Motor neuron (in vitro differentiated cells): Measurements from ENCODE around the gene MYO5A. TPM values are rescaled to one million over a fixed set of nuclear protein-coding genes. Genes with fewer than 3 reads are reported as not detected.
"Not testable (repeated sequence)": the region's sequence is repeated elsewhere in the genome, so short reads cannot be mapped to it uniquely, and the experiment has no call there.

ENCODE experiments used
- ATAC-seq, 8 experiments: fragments of 200-7000 bp; cut with Tn5 transposase; replicated peaks in 6 of 8; 2 replicates each; pipeline ENCODE4 v1.8.0; 2021; ENCODE audit warnings: mild to moderate bottlenecking in 8 of 8, moderate library complexity in 8 of 8
- H3K27ac ChIP-seq, 2 donors: fragments of 250-450 bp; sonication (Bioruptor Pico); 2 replicates each; pipeline ENCODE4 v1.9.0; 2021; ENCODE audit warnings: antibody characterized with exemption in 2 of 2, mild to moderate bottlenecking in 2 of 2, moderate library complexity in 1 of 2
- H3K4me1 ChIP-seq, 2 donors: fragments of 250-450 bp; sonication (Bioruptor Pico); replicated peaks in 1 of 2; 2 replicates each; pipeline ENCODE4 v1.6.1; 2021; ENCODE audit warnings: antibody characterized with exemption in 2 of 2, mild to moderate bottlenecking in 2 of 2, moderate library complexity in 1 of 2
- H3K4me3 ChIP-seq, 5 donors: fragments of 250-450 bp; sonication (Bioruptor Pico); 2 replicates each; pipeline ENCODE4 v1.9.0; 2021; ENCODE audit warnings: antibody characterized with exemption in 5 of 5, mild to moderate bottlenecking in 5 of 5, moderate library complexity in 4 of 5
- WGBS, 10 experiments: fragments of 450-650 bp; shearing (Covaris generic); methylation state at CpG; one replicate each; pipeline ENCODE4 v1.0.0; 2022; 5-methylcytosine and 5-hydroxymethylcytosine counted together
- in situ Hi-C, 9 experiments: fragments of 400-800 bp; cut with MboI; loops; one replicate each; pipeline ENCODE4 v1.15.0; 2021; ENCODE audit warnings: low sequenced_read_pairs in 9 of 9, low pct_unique_long_range_greater_than_20kb in 2 of 9; ENCODE audit not compliant: unreplicated experiment in 9 of 9
- total RNA-seq, 8 experiments: library from RNA; unstranded; fragments of 300-600 nt; gene quantifications; 2 replicates each; pipeline versions ENCODE4 v1.2.3 to v1.2.4, GENCODE V29; 2022

The MYO5A gene
- total RNA-seq, 8 experiments from 2014 or later: 8.3 to 74.1 (median 39.8) TPM

DNA sequence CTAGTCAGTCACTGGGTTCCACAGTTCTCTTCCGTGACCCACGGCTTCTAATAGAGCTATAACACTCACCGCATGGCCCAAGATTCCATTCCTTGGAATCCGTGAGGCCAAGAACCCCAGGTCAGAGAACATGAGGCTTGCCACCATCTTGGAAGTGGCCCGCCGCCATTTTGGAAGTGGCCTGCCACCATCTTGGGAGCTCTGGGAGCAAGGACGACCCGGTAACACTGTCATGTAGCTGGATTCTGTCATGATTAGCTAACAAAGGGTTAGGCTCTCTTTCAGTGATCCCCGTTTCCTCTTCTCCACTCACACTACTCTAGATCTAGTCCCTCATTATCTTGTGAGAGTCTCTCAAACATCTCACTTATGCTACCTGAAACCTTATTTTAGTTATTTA lies 89.6 kb downstream of the MYO5A start:
- not testable (repeated sequence) for ATAC-seq

DNA sequence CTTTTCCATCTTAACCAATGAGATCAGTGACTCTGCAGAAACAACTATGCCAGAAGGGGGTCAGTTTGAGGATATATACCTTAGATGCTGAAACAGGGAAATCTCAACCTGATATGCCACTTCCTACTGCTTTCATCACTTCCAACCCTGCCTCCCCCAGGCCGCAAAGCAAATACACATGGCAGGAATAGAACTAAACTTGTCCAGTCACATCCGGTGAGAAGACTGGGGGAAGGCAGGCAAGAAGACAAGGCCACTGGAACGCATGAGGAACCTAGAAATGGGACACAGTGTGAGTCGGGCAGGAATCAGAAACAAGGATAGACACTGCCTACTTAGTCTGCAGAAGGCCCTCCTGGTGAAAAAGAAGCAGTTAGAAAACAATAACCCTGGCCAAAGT lies 90.6 kb downstream of the MYO5A start:
- no peak for ATAC-seq
- 86 to 100% (median 97%) methylated on average over 1 to 4 of the region's 4 CpGs; no CpG with 5 or more reads in 6 of the 10 experiments for WGBS, 10 experiments
- no peaks in the 10 kb centered on the region for H3K4me1 ChIP-seq
- in situ Hi-C loops: no loop called here
- H3K4me3 ChIP-seq: no peak overlapping the region
- H3K27ac ChIP-seq: no peak overlapping the region

More for the DNA sequence above, 89.6 kb downstream of the MYO5A start:
- H3K4me3 ChIP-seq, H3K27ac ChIP-seq, H3K4me1 ChIP-seq, in situ Hi-C loops: not testable (repeated sequence)
- WGBS, 10 experiments: 100% methylated on average over 1 of the region's 9 CpGs; no CpG with 5 or more reads in 7 of the 10 experiments

- ATAC-seq: no peak
- Histone ChIP-seq H3K4me1 (no peaks in the 10 kb centered on the region), H3K4me3 (no peak overlapping the region), H3K27ac (no peak overlapping the region)
- in situ Hi-C loops: no loop called here
Observed at GRCh38 chr15:52437646-52438045, 91.0 kb downstream of the MYO5A start.

DNA sequence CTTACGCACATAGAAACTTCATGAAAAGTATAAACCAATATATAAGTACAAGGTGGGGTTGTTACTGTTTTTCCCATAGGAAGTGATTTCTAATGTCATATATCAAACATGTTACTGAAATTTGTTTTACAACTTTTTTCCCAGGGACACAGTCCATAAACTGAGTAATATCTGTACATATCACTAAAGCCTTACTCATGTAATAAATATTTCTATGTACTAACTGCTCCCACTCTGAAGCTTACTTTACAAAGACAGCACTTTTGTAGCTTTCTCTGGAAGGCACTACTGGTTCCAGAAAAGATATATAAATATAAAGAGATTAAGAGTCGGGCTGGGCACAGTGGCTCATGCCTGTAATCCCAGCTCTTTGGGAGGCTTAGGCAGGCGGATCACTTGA lies 91.7 kb downstream of the MYO5A start:
- in situ Hi-C loops: no loop called here
- 73 to 100% (median 91%) methylated on average over 1 to 3 of the region's 3 CpGs; no CpG with 5 or more reads in 2 of the 10 experiments for WGBS, 10 experiments
- Histone ChIP-seq H3K4me1 (no peaks in the 10 kb centered on the region), H3K4me3 (no peak overlapping the region), H3K27ac (no peak overlapping the region)
- no peak for ATAC-seq

- WGBS, 10 experiments: 82 to 100% (median 97%) methylated on average over 1 to 3 of the region's 3 CpGs
- in situ Hi-C loops: no loop called here
- no peaks in the 10 kb centered on the region for H3K4me1 ChIP-seq
- no peak overlapping the region for H3K27ac ChIP-seq
- ATAC-seq: no peak
- H3K4me3 ChIP-seq: no peak overlapping the region
Observed at GRCh38 chr15:52434885-52435284, 93.8 kb downstream of the MYO5A start.

DNA sequence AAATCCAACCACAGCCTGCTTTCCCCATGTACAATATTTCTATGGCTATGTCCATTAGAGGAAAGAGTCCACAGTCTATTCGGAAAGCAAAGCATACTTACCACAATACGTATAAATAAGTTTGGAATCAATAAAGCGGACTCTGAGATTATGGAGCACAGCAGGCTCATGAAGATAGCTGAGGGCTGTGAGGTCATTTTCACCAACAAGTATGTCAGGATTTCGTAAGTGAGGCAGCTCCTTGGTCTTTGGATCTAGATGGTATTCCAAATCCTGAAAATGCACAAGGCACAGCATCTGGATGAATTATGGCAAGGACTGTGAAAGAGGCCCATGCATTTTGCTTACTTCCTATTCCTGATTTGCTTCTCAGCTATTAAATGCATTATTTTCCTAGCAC lies 100.4 kb downstream of the MYO5A start:
- H3K4me1 ChIP-seq: peaks cover 0 to 2% of the 10 kb centered on the region in 2 donors
- no peak for ATAC-seq
- WGBS, 10 experiments: 89 to 100% (median 95%) methylated on average over 2 to 4 of the region's 4 CpGs; no CpG with 5 or more reads in 2 of the 10 experiments
- in situ Hi-C loops: no loop called here
- no peak overlapping the region for H3K4me3 ChIP-seq
- H3K27ac ChIP-seq: no peak overlapping the region

GRCh38 chr15:52427804-52428203 lies 100.9 kb downstream of the MYO5A start:
- no peak overlapping the region for H3K27ac ChIP-seq
- H3K4me3 ChIP-seq: no peak overlapping the region
- in situ Hi-C loops: no loop called here
- WGBS, 10 experiments: 0 to 100% (median 18%) methylated on average over 1 to 3 of the region's 3 CpGs
- ATAC-seq: peak in 6 of 8 experiments; percentile 28 to 73 (median 40)
- peaks cover 0 to 2% of the 10 kb centered on the region in 2 donors for H3K4me1 ChIP-seq

GRCh38 chr15:52424856-52425431 lies 103.7 kb downstream of the MYO5A start:
- WGBS, 10 experiments: 80 to 100% (median 100%) methylated on average over 1 to 2 of the region's 2 CpGs; no CpG with 5 or more reads in 3 of the 10 experiments
- in situ Hi-C loops: no loop called here
- Histone ChIP-seq H3K4me1 (peaks cover 0 to 2% of the 10 kb centered on the region in 2 donors), H3K27ac (no peak overlapping the region), H3K4me3 (no peak overlapping the region)
- no peak for ATAC-seq

GRCh38 chr15:52423852-52424251 lies 104.8 kb downstream of the MYO5A start:
- no peak for ATAC-seq
- H3K27ac ChIP-seq: no peak overlapping the region
- no peak overlapping the region for H3K4me3 ChIP-seq
- WGBS, 10 experiments: 78 to 100% (median 93%) methylated on average over 1 of the region's 1 CpG; no CpG with 5 or more reads in 4 of the 10 experiments
- in situ Hi-C loops: no loop called here
- peaks cover 0 to 2% of the 10 kb centered on the region in 2 donors for H3K4me1 ChIP-seq

- in situ Hi-C loops: no loop called here
- H3K4me1 ChIP-seq: no peaks in the 10 kb centered on the region
- ATAC-seq: no peak
- no peak overlapping the region for H3K27ac ChIP-seq
- no peak overlapping the region for H3K4me3 ChIP-seq
Observed at GRCh38 chr15:52422001-52422400, 106.7 kb downstream of the MYO5A start.

DNA sequence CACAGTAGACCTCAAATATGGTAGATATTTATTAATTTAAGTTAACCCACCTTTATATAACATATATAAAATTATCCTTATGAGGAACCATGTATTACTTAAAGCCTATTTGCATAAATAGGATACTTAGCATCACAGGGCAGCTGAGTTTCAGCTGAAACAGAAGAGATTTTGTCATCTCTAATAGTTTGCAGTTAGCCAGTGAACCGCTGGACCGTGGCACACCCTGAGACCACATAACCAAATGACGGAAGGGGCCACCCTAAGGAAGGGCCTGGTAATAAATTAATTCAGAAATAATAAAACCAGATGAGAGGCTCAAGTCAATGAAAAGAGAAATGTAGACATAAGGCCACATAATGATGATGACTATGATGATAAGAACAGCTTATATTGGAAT lies 107.7 kb downstream of the MYO5A start:
- no peak overlapping the region for H3K4me3 ChIP-seq
- H3K4me1 ChIP-seq: no peaks in the 10 kb centered on the region
- in situ Hi-C loops: no loop called here
- no peak for ATAC-seq
- 83 to 100% (median 96%) methylated on average over 1 to 3 of the region's 3 CpGs; no CpG with 5 or more reads in 3 of the 10 experiments for WGBS, 10 experiments
- no peak overlapping the region for H3K27ac ChIP-seq

GRCh38 chr15:52419494-52419893 lies 109.2 kb downstream of the MYO5A start:
- WGBS, 10 experiments: 38 to 93% (median 83%) methylated on average over 1 of the region's 1 CpG; no CpG with 5 or more reads in 3 of the 10 experiments
- ATAC-seq: no peak
- in situ Hi-C loops: no loop called here
- H3K4me1 ChIP-seq: no peaks in the 10 kb centered on the region
- no peak overlapping the region for H3K27ac ChIP-seq
- H3K4me3 ChIP-seq: no peak overlapping the region

DNA sequence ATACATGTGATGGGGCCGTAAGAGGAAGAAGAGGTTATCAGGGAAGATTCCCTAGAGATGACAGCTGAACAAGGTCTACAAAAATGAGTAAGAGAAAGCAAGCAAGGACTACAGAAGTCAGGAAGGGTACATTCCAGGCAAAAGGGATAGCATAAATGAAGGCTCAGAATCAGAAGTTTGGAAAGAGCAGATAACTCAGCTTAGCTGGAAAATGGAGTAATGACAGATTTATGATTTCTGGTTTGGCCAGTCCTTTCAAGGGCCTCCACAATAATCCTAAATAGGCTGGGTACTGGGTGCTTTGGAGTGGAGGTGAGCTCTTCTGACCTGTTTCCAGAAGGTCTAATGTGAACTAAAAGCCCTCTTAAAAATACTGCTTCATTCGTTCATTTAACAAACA lies 110.7 kb downstream of the MYO5A start:
- 68 to 100% (median 94%) methylated on average over 1 to 2 of the region's 2 CpGs; no CpG with 5 or more reads in 1 of the 10 experiments for WGBS, 10 experiments
- no peak for ATAC-seq
- in situ Hi-C loops: no loop called here
- no peak overlapping the region for H3K4me3 ChIP-seq
- no peaks in the 10 kb centered on the region for H3K4me1 ChIP-seq
- no peak overlapping the region for H3K27ac ChIP-seq

DNA sequence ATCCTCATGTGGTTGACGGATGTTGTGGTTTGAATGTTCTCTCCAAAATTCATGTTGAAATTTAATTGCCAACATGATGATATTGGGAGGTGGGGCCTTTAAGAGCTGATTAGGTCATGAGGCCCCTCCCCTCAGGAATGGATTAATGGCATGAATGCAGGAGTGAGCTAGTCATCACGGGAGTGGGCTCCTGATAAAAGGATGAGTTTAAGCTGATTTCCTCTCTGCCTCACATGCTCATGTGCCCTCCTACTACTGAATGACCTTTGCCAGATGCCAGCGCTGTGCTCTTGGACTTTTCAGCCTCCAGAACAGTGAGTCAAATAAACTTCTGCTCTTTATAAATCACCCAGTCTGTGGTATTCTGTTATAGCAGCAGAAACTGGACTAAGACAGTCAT lies 111.2 kb downstream of the MYO5A start:
- no peaks in the 10 kb centered on the region for H3K4me1 ChIP-seq
- no peak overlapping the region for H3K27ac ChIP-seq
- in situ Hi-C loops: no loop called here
- ATAC-seq: peak in 4 of 8 experiments; percentile 33 to 79 (median 72)
- no peak overlapping the region for H3K4me3 ChIP-seq
- 0 to 100% (median 60%) methylated on average over 1 to 3 of the region's 3 CpGs; no CpG with 5 or more reads in 3 of the 10 experiments for WGBS, 10 experiments
